GM21786 (cell line): ENCODE measurements around the gene CRABP2.

ENCODE experiments used
- ATAC-seq: cut with Tn5 transposase; IDR thresholded peaks from one replicate; pipeline ENCODE4 v1.9.1; 2021; ENCODE audit not compliant: unreplicated experiment

CRABP2 gene

GRCh38 chr1:156705321-156705917 is at the start of gene CRABP2:
Gene CRABP2, minus strand, starts transcription at chr1:156705583. Its CDS starts 137 bp downstream, at chr1:156705446.
- ATAC-seq: no peak

- ATAC-seq: no peak
These were observed 48.8 kb upstream of the CRABP2 start for GRCh38 chr1:156754219-156754618.

GRCh38 chr1:156752843-156753482 is 47.6 kb upstream of the CRABP2 start:
- ATAC-seq: no peak

GRCh38 chr1:156751757-156752481 is 46.5 kb upstream of the CRABP2 start:
- ATAC-seq: peak; percentile 60

GRCh38 chr1:156751451-156751756 is 46.0 kb upstream of the CRABP2 start, which contains the start of gene HDGF:
Gene HDGF, minus strand, starts transcription at chr1:156751675. Its CDS starts 246 bp downstream, at chr1:156751429.
- no peak for ATAC-seq

- no peak for ATAC-seq
These were observed 45.5 kb upstream of the CRABP2 start for GRCh38 chr1:156750711-156751450.

GRCh38 chr1:156750191-156750672 is 44.8 kb upstream of the CRABP2 start:
- no peak for ATAC-seq

- no peak for ATAC-seq
These were observed 44.2 kb upstream of the CRABP2 start for GRCh38 chr1:156749419-156750118.

- no peak for ATAC-seq
These were observed 43.5 kb upstream of the CRABP2 start for GRCh38 chr1:156748670-156749418.

- no peak for ATAC-seq
These were observed 42.6 kb upstream of the CRABP2 start for GRCh38 chr1:156747742-156748669.

- ATAC-seq: no peak
These were observed 41.6 kb upstream of the CRABP2 start for GRCh38 chr1:156746728-156747631.

- no peak for ATAC-seq
These were observed 41.0 kb upstream of the CRABP2 start for GRCh38 chr1:156746406-156746727.

- ATAC-seq: no peak
These were observed 40.5 kb upstream of the CRABP2 start for GRCh38 chr1:156745881-156746280.

- no peak for ATAC-seq
These were observed 39.5 kb upstream of the CRABP2 start for GRCh38 chr1:156744786-156745419.

- ATAC-seq: no peak
These were observed 39.0 kb upstream of the CRABP2 start for GRCh38 chr1:156744344-156744743.

GRCh38 chr1:156743367-156744302 is 38.3 kb upstream of the CRABP2 start:
- no peak for ATAC-seq

- no peak for ATAC-seq
These were observed 37.4 kb upstream of the CRABP2 start for GRCh38 chr1:156742801-156743200.
